Uterus (tissue), 2 donors: ENCODE measurements around the gene CRMP1.

ENCODE experiments used
- CTCF ChIP-seq, 4 experiments: fragments of 200-600 bp in 2 of 4; fragments of 450-650 bp in 2 of 4; sonication (generic) in 2 of 4; IDR thresholded peaks; one replicate each; pipeline ENCODE4 v1.5.1; 2016 to 2019; ENCODE audit warnings: antibody characterized with exemption in 4 of 4, mild to moderate bottlenecking in 2 of 4, moderate library complexity in 1 of 4
- POLR2A ChIP-seq, 2 donors: fragments of 450-650 bp; IDR thresholded peaks; one replicate each; pipeline ENCODE4 v1.6.1; 2016; ENCODE audit warnings: antibody characterized with exemption in 2 of 2, mild to moderate bottlenecking in 1 of 2, moderate library complexity in 1 of 2

- TF ChIP-seq CTCF (IDR thresholded peaks at IDR 0.05) (no peak), POLR2A (IDR thresholded peaks at IDR 0.05) (no peak)
These were observed 9.0 kb downstream of the CRMP1 start for GRCh38 chr4:5883916-5884315.
